H1 (cell line): ENCODE data around the gene CNRIP1. TPM values are rescaled to one million over a fixed set of nuclear protein-coding genes. Genes with fewer than 3 reads are reported as not detected.

Experiments
- CTCF ChIA-PET: fragments of 300-600 bp; sonication (Branson Sonifier 250); formaldehyde crosslinking; loops from one replicate; lab custom pipeline; 2021; ENCODE audit not compliant: partially characterized antibody; lab: Charles Lee
- POLR2A ChIA-PET: fragments of 300-600 bp; sonication (Branson Sonifier 250); formaldehyde crosslinking; loops from one replicate; lab custom pipeline; 2021; ENCODE audit warnings: inconsistent platforms; ENCODE audit not compliant: partially characterized antibody; lab: Charles Lee
- DNase-seq, 2 experiments: peaks; one replicate each; pipeline versions ENCODE4 v3.0.0 to v3.0.0-alpha.2; 2010 to 2022; ENCODE audit warnings: low spot score in 2 of 2, low read depth in 1 of 2, mixed read lengths in 1 of 2
- FAIRE-seq: peaks from 2 replicates; lab custom pipeline; 2011; peaks lifted over from hg19 to GRCh38; lab: Jason Lieb, UNC
- H2AFZ ChIP-seq: 2 replicates; pipeline ENCODE4 v1.8.1; 2012; ENCODE audit warnings: low read length, inconsistent platforms
- H2AK5ac ChIP-seq: 2 replicates; pipeline ENCODE4 v1.6.1; 2013; ENCODE audit warnings: low read depth, low read length
- H2BK120ac ChIP-seq: replicated peaks from 2 replicates; pipeline ENCODE3; 2013; ENCODE audit warnings: low read depth, low read length, inconsistent platforms
- H2BK12ac ChIP-seq: 2 replicates; pipeline ENCODE4 v1.6.1; 2013; ENCODE audit warnings: low read depth, low read length
- H2BK15ac ChIP-seq: 2 replicates; pipeline ENCODE4 v1.6.1; 2013; ENCODE audit warnings: low read length
- H2BK20ac ChIP-seq: 2 replicates; pipeline ENCODE4 v1.6.1; 2013; ENCODE audit warnings: low read length
- H2BK5ac ChIP-seq: 2 replicates; pipeline ENCODE4 v1.6.1; 2013; ENCODE audit warnings: low read depth, low read length
- H3K14ac ChIP-seq: 2 replicates; pipeline ENCODE4 v1.6.1; 2013; ENCODE audit warnings: inconsistent platforms; ENCODE audit not compliant: insufficient read length
- H3K18ac ChIP-seq: 2 replicates; pipeline ENCODE4 v1.6.1; 2013; ENCODE audit warnings: low read length; ENCODE audit errors: extremely low read depth
- H3K23ac ChIP-seq: 2 replicates; pipeline ENCODE4 v1.6.1; 2013; ENCODE audit warnings: inconsistent platforms; ENCODE audit not compliant: insufficient read length
- H3K23me2 ChIP-seq: 2 replicates; pipeline ENCODE4 v1.6.1; 2013; ENCODE audit warnings: low read depth, low read length
- H3K27ac ChIP-seq: 2 replicates; pipeline ENCODE4 v1.6.1; 2011; ENCODE audit warnings: low read depth, low read length, inconsistent platforms
- H3K27me3 ChIP-seq, 4 experiments: replicated peaks in 1 of 4; 1 replicate in 1 of 4; 2 replicates in 3 of 4; pipeline versions ENCODE4 v1.6.1 to v1.8.1; 2011 to 2013; ENCODE audit warnings: low read length in 3 of 4, mild to moderate bottlenecking in 3 of 4, inconsistent platforms in 2 of 4, mixed read lengths in 2 of 4, moderate library complexity in 1 of 4; ENCODE audit not compliant: control insufficient read depth in 3 of 4, insufficient read depth in 3 of 4; ENCODE audit errors: extremely low read depth in 1 of 4
- H3K36me3 ChIP-seq, 4 experiments: 2 replicates each; pipeline versions ENCODE4 v1.6.1 to v1.8.1; 2011 to 2013; ENCODE audit warnings: mild to moderate bottlenecking in 4 of 4, low read length in 3 of 4, moderate library complexity in 2 of 4, control low read depth in 1 of 4, inconsistent platforms in 1 of 4; ENCODE audit not compliant: insufficient read depth in 4 of 4, control insufficient read depth in 2 of 4
- H3K4ac ChIP-seq: replicated peaks from 2 replicates; pipeline ENCODE3; 2013; ENCODE audit warnings: low read length, low read depth, mixed read lengths, inconsistent platforms; ENCODE audit not compliant: insufficient read length
- H3K4me1 ChIP-seq, 4 experiments: replicated peaks in 1 of 4; 1 replicate in 1 of 4; 2 replicates in 3 of 4; pipeline versions ENCODE4 v1.6.1 to v1.8.1; 2011 to 2013; ENCODE audit warnings: low read length in 3 of 4, inconsistent platforms in 2 of 4, mixed read lengths in 1 of 4; ENCODE audit not compliant: insufficient read depth in 4 of 4, control insufficient read depth in 3 of 4
- H3K4me2 ChIP-seq, 2 experiments: 2 replicates each; pipeline versions ENCODE4 v1.6.1 to v1.8.1; 2011 to 2013; ENCODE audit warnings: low read depth in 2 of 2, low read length in 2 of 2, control low read depth in 1 of 2, inconsistent platforms in 1 of 2, mild to moderate bottlenecking in 1 of 2; ENCODE audit not compliant: insufficient read depth in 1 of 2
- H3K4me3 ChIP-seq, 4 experiments: fragments of 200-600, 300-600 bp in 1 of 4; sonication (generic), shearing (Covaris generic), sonication (Bioruptor Twin) in 1 of 4; 2 replicates each; pipeline versions ENCODE4 v1.5.1 to v1.8.1; 2011 to 2016; ENCODE audit warnings: low read length in 4 of 4, low read depth in 3 of 4, control low read depth in 2 of 4, inconsistent platforms in 2 of 4, mild to moderate bottlenecking in 2 of 4, mixed read lengths in 1 of 4, moderate library complexity in 1 of 4; ENCODE audit not compliant: insufficient read depth in 2 of 4; ENCODE audit errors: extremely low read depth in 1 of 4
- H3K56ac ChIP-seq: replicated peaks from 2 replicates; pipeline ENCODE3; 2013; ENCODE audit warnings: low read depth, mild to moderate bottlenecking, mixed read lengths, low read length, inconsistent platforms; ENCODE audit not compliant: insufficient read length
- H3K79me1 ChIP-seq: 2 replicates; pipeline ENCODE4 v1.6.1; 2013; ENCODE audit warnings: low read depth, low read length, control low read depth
- H3K79me2 ChIP-seq, 2 experiments: 2 replicates each; pipeline versions ENCODE4 v1.6.1 to v1.8.1; 2012 to 2013; ENCODE audit warnings: low read length in 2 of 2, mild to moderate bottlenecking in 2 of 2, inconsistent platforms in 1 of 2; ENCODE audit not compliant: insufficient read depth in 2 of 2, control insufficient read depth in 1 of 2
- H3K9ac ChIP-seq, 4 experiments: replicated peaks in 1 of 4; 1 replicate in 1 of 4; 2 replicates in 3 of 4; pipeline versions ENCODE4 v1.6.1 to v1.8.1; 2011 to 2013; ENCODE audit warnings: low read depth in 3 of 4, low read length in 3 of 4, control low read depth in 2 of 4, mild to moderate bottlenecking in 2 of 4, moderate library complexity in 2 of 4, inconsistent platforms in 1 of 4; ENCODE audit errors: extremely low read depth in 1 of 4
- H3K9me3 ChIP-seq, 2 experiments: 2 replicates each; pipeline versions ENCODE4 v1.6.1 to v1.8.1; 2012 to 2013; ENCODE audit warnings: mild to moderate bottlenecking in 2 of 2, moderate library complexity in 2 of 2, control low read depth in 1 of 2, inconsistent platforms in 1 of 2, low read depth in 1 of 2, low read length in 1 of 2, mixed read lengths in 1 of 2; ENCODE audit not compliant: insufficient read depth in 2 of 2
- H4K20me1 ChIP-seq, 2 experiments: replicated peaks in 1 of 2; 2 replicates each; pipeline versions ENCODE3 to v1.8.1; 2011 to 2013; ENCODE audit warnings: inconsistent platforms in 2 of 2, low read length in 2 of 2, mild to moderate bottlenecking in 1 of 2; ENCODE audit not compliant: insufficient read depth in 2 of 2, control insufficient read depth in 1 of 2
- H4K5ac ChIP-seq: 2 replicates; pipeline ENCODE4 v1.6.1; 2013; ENCODE audit warnings: low read length, low read depth, mixed read lengths, inconsistent platforms; ENCODE audit not compliant: insufficient read length
- H4K8ac ChIP-seq: 2 replicates; pipeline ENCODE4 v1.8.0; 2013; ENCODE audit warnings: mild to moderate bottlenecking, moderate library complexity, low read length, inconsistent platforms; ENCODE audit not compliant: insufficient read depth; ENCODE audit errors: extremely low read depth
- H4K91ac ChIP-seq: replicated peaks from 2 replicates; pipeline ENCODE3; 2013; ENCODE audit warnings: low read length, mixed read lengths, inconsistent platforms; ENCODE audit not compliant: insufficient read length
- FOSL1 ChIP-seq: IDR thresholded peaks from 2 replicates; pipeline ENCODE4 v1.6.1; 2011; ENCODE audit warnings: mild to moderate bottlenecking, low read depth, low read length, moderate library complexity; ENCODE audit not compliant: insufficient read depth
- SAP30 ChIP-seq: fragments of 300-600 bp; sonication (generic); IDR thresholded peaks from 2 replicates; pipeline ENCODE4 v1.7.1; 2012; ENCODE audit warnings: low read length, moderate library complexity, mild to moderate bottlenecking, inconsistent platforms; ENCODE audit not compliant: insufficient read depth, insufficient replicate concordance
- WGBS, 2 experiments: shearing (Covaris generic) in 1 of 2; methylation state at CpG; one replicate each; pipeline versions ENCODE4 v1.1.6 to v1.1.7; 2013 to 2015; ENCODE audit warnings: low lambda C conversion rate in 2 of 2, mixed read lengths in 2 of 2, inconsistent platforms in 1 of 2, low coverage in 1 of 2, missing lambda C conversion rate in 1 of 2; ENCODE audit not compliant: insufficient replicate concordance in 2 of 2, insufficient coverage in 1 of 2, insufficient read length in 1 of 2; ENCODE audit errors: extremely low coverage in 1 of 2, missing lambda C conversion rate in 1 of 2; 5-methylcytosine and 5-hydroxymethylcytosine counted together
- polyA plus RNA-seq, 7 experiments: library from polyadenylated mRNA; depleted of rRNA in 3 of 7; stranded (reverse) in 5 of 7; unstranded in 2 of 7; fragments of >200 nt in 5 of 7; fragments of 200-250 nt in 2 of 7; gene quantifications; 1 replicate in 5 of 7; 2 replicates in 1 of 7; 4 replicates in 1 of 7; pipeline versions ENCODE4 v1.2.1 to v1.2.3, GENCODE V29; 2011 to 2013; ENCODE audit warnings: missing spikeins in 2 of 7, mixed read lengths in 2 of 7
- total RNA-seq: library from RNA; stranded (reverse); fragmentation: NEBNext Ultra II Directional; extraction: Animal tissue kit (Norgen Biotek cat#: 25700); gene quantifications from 2 replicates; pipeline ENCODE4 v1.2.1, GENCODE V29; 2021

CNRIP1 gene
- total and polyA plus RNA-seq, 2 of the 8 experiments (the other 6 are each of a cell fraction or from before 2014, with no cell fraction given), result 4.6 to 7.0 TPM

DNA sequence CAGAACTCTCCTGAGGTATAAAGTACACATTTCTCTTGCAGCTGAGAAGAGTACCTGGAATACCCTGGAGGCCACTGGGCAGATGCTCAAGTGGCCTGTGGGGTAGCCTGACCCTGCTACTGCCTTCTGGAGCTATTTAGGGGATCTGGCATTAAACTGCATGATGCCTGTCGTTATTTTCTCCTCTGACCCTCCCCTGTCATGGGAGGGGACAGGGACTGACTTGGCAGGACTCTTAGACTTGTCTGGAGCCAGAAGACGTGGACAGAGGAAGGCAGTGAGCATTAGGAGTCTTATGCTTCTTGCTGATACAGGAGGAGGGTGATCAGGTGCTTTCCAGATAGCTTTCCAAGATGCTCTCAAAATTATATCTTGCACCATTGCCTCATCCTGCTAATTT lies 24.8 kb downstream of the CNRIP1 start:
- no peak overlapping the region for H2BK120ac ChIP-seq
- no peak overlapping the region for H3K4me2 ChIP-seq
- ChIA-PET CTCF (interaction anchor here (1.3 to 10.2 kb wide), 6 partner anchors 10 to 173 kb away, joined by 4 to 108 read pairs (median 9); no protein-coding TSS in a partner anchor), POLR2A (no interaction called here)
- H3K27me3 ChIP-seq, result no peaks in the 10 kb centered on the region
- H4K8ac ChIP-seq, result no peak overlapping the region
- no peaks in the 10 kb centered on the region for H3K36me3 ChIP-seq
- H2BK20ac ChIP-seq, result no peak overlapping the region
- H3K18ac ChIP-seq, result no peak overlapping the region
- WGBS, 2 experiments, result 70% methylated on average over 2 of the region's 2 CpGs; no CpG with 5 or more reads in 1 of the 2 experiments
- H4K5ac ChIP-seq, result no peak overlapping the region
- H3K79me1 ChIP-seq, result no peaks in the 10 kb centered on the region
- H2BK5ac ChIP-seq, result no peak overlapping the region
- H3K4me3 ChIP-seq, result no peak overlapping the region
- H3K27ac ChIP-seq, result no peak overlapping the region
- FAIRE-seq (no peak), DNase-seq (no peak)
- H3K4me1 ChIP-seq, result no peaks in the 10 kb centered on the region
- H3K23ac ChIP-seq, result no peak overlapping the region
- no peak overlapping the region for H3K9ac ChIP-seq
- H2AFZ ChIP-seq, result no peak overlapping the region
- H3K4ac ChIP-seq, result no peak overlapping the region
- no peaks in the 10 kb centered on the region for H3K9me3 ChIP-seq
- H2AK5ac ChIP-seq, result no peak overlapping the region
- H2BK12ac ChIP-seq, result no peak overlapping the region
- H3K79me2 ChIP-seq, result no peaks in the 10 kb centered on the region
- TF ChIP-seq FOSL1 (no peak), SAP30 (no peak)
- H3K23me2 ChIP-seq, result no peaks in the 10 kb centered on the region
- H2BK15ac ChIP-seq, result no peak overlapping the region
- H4K20me1 ChIP-seq, result no peaks in the 10 kb centered on the region
- H4K91ac ChIP-seq, result no peak overlapping the region
- no peak overlapping the region for H3K56ac ChIP-seq
- no peak overlapping the region for H3K14ac ChIP-seq
